Endothelial cell of umbilical vein (primary cell): ENCODE results near the gene DHX15. TPM values are rescaled to one million over a fixed set of nuclear protein-coding genes. Genes with fewer than 3 reads are reported as not detected.

Source experiments
- BruUV-seq: library from RNA; stranded (reverse); fragments of 400-500 nt; replicated peaks from 2 replicates; lab custom pipeline; 2021; lab: Mats Ljungman, UMichigan
- CTCF ChIA-PET: fragments of 300-600, 350-600 bp; sonication (Branson Sonifier 250); formaldehyde crosslinking; loops from one replicate; lab custom pipeline; 2021; ENCODE audit warnings: antibody characterized with exemption, inconsistent platforms; lab: Charles Lee
- POLR2A ChIA-PET: fragments of 300-600, 350-600 bp; sonication (Branson Sonifier 250); formaldehyde crosslinking; loops from one replicate; lab custom pipeline; 2021; ENCODE audit warnings: antibody characterized with exemption, inconsistent platforms; lab: Charles Lee
- DNase-seq: peaks from one replicate; pipeline ENCODE4 v3.0.0-alpha.2; 2011; ENCODE audit warnings: low read depth, low spot score
- FAIRE-seq: peaks from 2 replicates; lab custom pipeline; 2011; peaks lifted over from hg19 to GRCh38; lab: Jason Lieb, UNC
- H2AFZ ChIP-seq: 2 replicates; pipeline ENCODE4 v1.6.0; 2012; ENCODE audit warnings: low read depth, low read length, control low read depth, inconsistent platforms
- H3K27ac ChIP-seq: 2 replicates; pipeline ENCODE4 v1.5.1; 2011; ENCODE audit warnings: low read depth, mild to moderate bottlenecking, control low read depth, low read length, moderate library complexity; ENCODE audit not compliant: insufficient read depth
- H3K27me3 ChIP-seq, 2 experiments: 2 replicates each; pipeline versions ENCODE4 v1.6.0 to v1.6.1; 2011; ENCODE audit warnings: low read length in 2 of 2, mixed read lengths in 1 of 2; ENCODE audit not compliant: control insufficient read depth in 2 of 2, insufficient read depth in 2 of 2
- H3K36me3 ChIP-seq, 2 experiments: 2 replicates in 1 of 2; 3 replicates in 1 of 2; pipeline ENCODE4 v1.5.1; 2011; ENCODE audit warnings: low read length in 2 of 2, mild to moderate bottlenecking in 1 of 2, moderate library complexity in 1 of 2; ENCODE audit not compliant: control insufficient read depth in 2 of 2, insufficient read depth in 2 of 2; ENCODE audit errors: extremely low read depth in 1 of 2
- H3K4me1 ChIP-seq: 3 replicates; pipeline ENCODE4 v1.5.1; 2011; ENCODE audit warnings: mild to moderate bottlenecking, low read length; ENCODE audit not compliant: control insufficient read depth, insufficient read depth; ENCODE audit errors: extremely low read depth
- H3K4me2 ChIP-seq: 2 replicates; pipeline ENCODE4 v1.6.1; 2011; ENCODE audit warnings: low read length, control low read depth, mixed read lengths; ENCODE audit not compliant: insufficient read depth
- H3K4me3 ChIP-seq, 3 experiments: fragments of 200-600 bp in 1 of 3; sonication (generic), shearing (Covaris generic) in 1 of 3; replicated peaks in 1 of 3; 2 replicates each; pipeline ENCODE4 v1.5.1; 2011 to 2016; ENCODE audit warnings: control low read depth in 3 of 3, low read length in 3 of 3, mild to moderate bottlenecking in 2 of 3, inconsistent platforms in 1 of 3, low read depth in 1 of 3, moderate library complexity in 1 of 3; ENCODE audit not compliant: insufficient read depth in 1 of 3
- H3K79me2 ChIP-seq: 2 replicates; pipeline ENCODE4 v1.6.0; 2012; ENCODE audit warnings: low read length, inconsistent platforms; ENCODE audit not compliant: control insufficient read depth, insufficient read depth
- H3K9ac ChIP-seq: replicated peaks from 2 replicates; pipeline ENCODE3; 2011; ENCODE audit warnings: low read length, control low read depth; ENCODE audit not compliant: insufficient read depth; ENCODE audit errors: extremely low read depth
- H3K9me1 ChIP-seq: replicated peaks from 3 replicates; pipeline ENCODE4 v1.6.0; 2011; ENCODE audit warnings: mild to moderate bottlenecking, low read length; ENCODE audit not compliant: control insufficient read depth, insufficient read depth; ENCODE audit errors: extremely low read depth
- H3K9me3 ChIP-seq: replicated peaks from 2 replicates; pipeline ENCODE4 v1.5.1; 2012; ENCODE audit warnings: low read length, inconsistent platforms; ENCODE audit not compliant: control insufficient read depth, insufficient read depth
- H4K20me1 ChIP-seq: replicated peaks from 2 replicates; pipeline ENCODE3; 2011; ENCODE audit warnings: mild to moderate bottlenecking, low read length; ENCODE audit not compliant: control insufficient read depth, insufficient read depth; ENCODE audit errors: extremely low read depth
- EZH2 ChIP-seq: IDR thresholded peaks from 2 replicates; pipeline ENCODE4 v1.6.1; 2012; ENCODE audit warnings: borderline replicate concordance, low read depth, mild to moderate bottlenecking, moderate library complexity, low read length, inconsistent platforms; ENCODE audit not compliant: severe bottlenecking
- FOS ChIP-seq: IDR thresholded peaks from 2 replicates; pipeline ENCODE4 v1.6.1; 2011; ENCODE audit warnings: mild to moderate bottlenecking, low read length, moderate library complexity, borderline replicate concordance; ENCODE audit not compliant: insufficient read depth
- GATA2 ChIP-seq: IDR thresholded peaks from 2 replicates; pipeline ENCODE4 v1.7.0; 2011; ENCODE audit warnings: low read depth, mild to moderate bottlenecking, moderate library complexity, mixed read lengths, low read length; ENCODE audit not compliant: insufficient read length, insufficient read depth
- JUN ChIP-seq: IDR thresholded peaks from 2 replicates; pipeline ENCODE4 v1.6.1; 2011; ENCODE audit warnings: borderline replicate concordance, low read depth; ENCODE audit not compliant: insufficient read length, insufficient read depth
- MAX ChIP-seq: IDR thresholded peaks from 2 replicates; pipeline ENCODE4 v1.6.1; 2011; ENCODE audit not compliant: insufficient read depth, insufficient read length
- MYC ChIP-seq: IDR thresholded peaks from one replicate; pipeline ENCODE4 v1.6.1; 2011; ENCODE audit warnings: mild to moderate bottlenecking, low read depth, low read length
- POLR2A ChIP-seq: IDR thresholded peaks from 2 replicates; pipeline ENCODE4 v1.6.1; 2012; ENCODE audit warnings: low read depth, mild to moderate bottlenecking, control low read depth, low read length
- POLR2AphosphoS5 ChIP-seq: IDR thresholded peaks from 2 replicates; pipeline ENCODE4 v1.6.1; 2012; ENCODE audit warnings: low read depth, mild to moderate bottlenecking, control low read depth, low read length, moderate library complexity; ENCODE audit not compliant: insufficient read depth
- dilution Hi-C: fragments of 300-500 bp; cut with MboI; formaldehyde crosslinking; loops from one replicate; pipeline ENCODE4 v1.15.0; 2019; ENCODE audit warnings: low sequenced_read_pairs; ENCODE audit not compliant: extremely low pct_ligation_motif_present
- intact Hi-C: fragments of 100-400 bp; cut with micrococcal nuclease; formaldehyde crosslinking; loops from one replicate; pipeline ENCODE4 v1.10.0; 2022
- polyA plus RNA-seq, 4 experiments: library from polyadenylated mRNA; depleted of rRNA in 3 of 4; stranded (reverse) in 3 of 4; unstranded in 1 of 4; fragments of >200 nt; gene quantifications; 2 replicates each; pipeline versions ENCODE4 v1.2.1 to v1.2.3, GENCODE V29; 2011 to 2012; ENCODE audit warnings: missing spikeins in 1 of 4
- total RNA-seq: library from RNA; stranded (reverse); gene quantifications from 2 replicates; pipeline ENCODE4 v1.2.3, GENCODE V29; 2021
- TF ChIP-seq, protein P1 (sequence below), 2 donors: IDR thresholded peaks; 1 replicate in 1 of 2; 2 replicates in 1 of 2; pipeline ENCODE4 v1.5.1; 2011; ENCODE audit warnings: low read length in 2 of 2, mild to moderate bottlenecking in 2 of 2, moderate library complexity in 2 of 2, control low read depth in 1 of 2, inconsistent platforms in 1 of 2, low read depth in 1 of 2; ENCODE audit not compliant: insufficient read depth in 1 of 2; ENCODE audit errors: extremely low read depth in 1 of 2

Gene DHX15
- total and polyA plus RNA-seq, 2 donors (not counting 3 experiments of a cell fraction or from before 2014, with no cell fraction given) = 72.3 to 152 TPM

DNA sequence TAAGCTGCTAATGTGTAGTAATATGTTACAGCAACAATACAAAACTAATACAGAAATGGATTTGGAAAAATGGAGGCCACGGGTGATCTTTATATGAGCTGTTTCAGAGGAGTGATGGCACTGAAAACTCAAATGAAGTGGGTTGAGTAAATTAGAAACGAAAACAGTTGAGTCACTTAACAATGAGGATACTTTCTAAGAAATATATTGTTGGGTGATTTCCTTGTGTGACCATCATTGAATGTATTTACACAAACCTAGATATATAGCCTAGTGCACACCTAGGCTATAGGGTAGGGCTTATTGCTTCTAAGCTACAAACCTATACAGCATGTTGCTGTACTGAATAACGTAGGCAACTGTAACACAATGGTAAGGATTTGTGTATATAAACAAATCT, 30.5 kb upstream of the DHX15 start:
- no TSS peak for BruUV-seq
- Histone ChIP-seq H3K9me3 (no peaks in the 10 kb centered on the region), H3K4me3 (no peak overlapping the region), H2AFZ (no peak overlapping the region), H3K9ac (no peak overlapping the region), H4K20me1 (no peaks in the 10 kb centered on the region), H3K27me3 (peaks cover 0 to 1% of the 10 kb centered on the region in 2 experiments), H3K9me1 (no peaks in the 10 kb centered on the region), H3K27ac (no peak overlapping the region), H3K4me1 (no peaks in the 10 kb centered on the region), H3K4me2 (no peak overlapping the region), H3K79me2 (no peaks in the 10 kb centered on the region), H3K36me3 (no peaks in the 10 kb centered on the region)
- no peak for FAIRE-seq
- no peak for DNase-seq
- dilution Hi-C loops (no loop called here), intact Hi-C loops (no loop called here)
- POLR2A ChIA-PET = no interaction called here
- no peak for TF ChIP-seq FOS
- TF ChIP-seq POLR2A = no peak
- TF ChIP-seq JUN = no peak
- TF ChIP-seq MYC = no peak
- TF ChIP-seq, protein P1, sequence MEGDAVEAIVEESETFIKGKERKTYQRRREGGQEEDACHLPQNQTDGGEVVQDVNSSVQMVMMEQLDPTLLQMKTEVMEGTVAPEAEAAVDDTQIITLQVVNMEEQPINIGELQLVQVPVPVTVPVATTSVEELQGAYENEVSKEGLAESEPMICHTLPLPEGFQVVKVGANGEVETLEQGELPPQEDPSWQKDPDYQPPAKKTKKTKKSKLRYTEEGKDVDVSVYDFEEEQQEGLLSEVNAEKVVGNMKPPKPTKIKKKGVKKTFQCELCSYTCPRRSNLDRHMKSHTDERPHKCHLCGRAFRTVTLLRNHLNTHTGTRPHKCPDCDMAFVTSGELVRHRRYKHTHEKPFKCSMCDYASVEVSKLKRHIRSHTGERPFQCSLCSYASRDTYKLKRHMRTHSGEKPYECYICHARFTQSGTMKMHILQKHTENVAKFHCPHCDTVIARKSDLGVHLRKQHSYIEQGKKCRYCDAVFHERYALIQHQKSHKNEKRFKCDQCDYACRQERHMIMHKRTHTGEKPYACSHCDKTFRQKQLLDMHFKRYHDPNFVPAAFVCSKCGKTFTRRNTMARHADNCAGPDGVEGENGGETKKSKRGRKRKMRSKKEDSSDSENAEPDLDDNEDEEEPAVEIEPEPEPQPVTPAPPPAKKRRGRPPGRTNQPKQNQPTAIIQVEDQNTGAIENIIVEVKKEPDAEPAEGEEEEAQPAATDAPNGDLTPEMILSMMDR (IDR thresholded peaks at IDR 0.05; ENCODE audit: extremely low read depth in 1 of 2, insufficient read depth in 1 of 2, low read depth in 1 of 2, low read length in 2 of 2) = no peak
- TF ChIP-seq GATA2 = no peak
- TF ChIP-seq POLR2AphosphoS5 = no peak
- TF ChIP-seq EZH2 = no peak
- TF ChIP-seq MAX = no peak
- CTCF ChIA-PET = no interaction called here
